ENCODE measurements around the gene ITFG2. TPM values are rescaled to one million over a fixed set of nuclear protein-coding genes. Genes with fewer than 3 reads are reported as not detected.
"Not testable (repeated sequence)": the region's sequence is repeated elsewhere in the genome, so short reads cannot be mapped to it uniquely, and the experiment has no call there.

Gene ITFG2
- total RNA-seq, 1 donor from 2014 or later: 12.4 TPM

DNA sequence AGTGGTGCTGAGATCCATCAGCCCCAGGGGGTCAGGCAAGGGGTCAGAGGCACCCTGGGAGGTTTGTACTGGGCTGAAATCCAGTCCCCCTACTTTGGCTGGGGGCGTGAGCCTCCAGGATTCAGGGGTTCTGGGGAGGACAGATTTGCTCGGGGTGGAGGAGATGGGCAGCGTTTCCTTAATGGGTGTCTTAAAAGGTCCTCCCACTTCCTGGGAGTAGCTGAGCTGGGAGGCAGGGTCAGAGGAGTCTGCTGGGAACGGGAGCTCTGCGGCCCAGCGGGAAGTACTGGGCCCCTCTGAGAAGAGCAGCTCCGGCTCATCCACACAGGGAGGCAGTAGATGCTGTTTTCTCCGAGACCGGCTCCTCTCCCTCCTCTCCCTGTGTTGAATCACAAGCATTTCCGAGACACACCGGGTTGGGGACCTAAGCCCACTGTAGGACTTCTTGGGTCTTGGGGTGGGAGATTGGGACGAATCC lies 46.5 kb downstream of the ITFG2 start:
- intact Hi-C loops (cut with micrococcal nuclease): no loop called here

DNA sequence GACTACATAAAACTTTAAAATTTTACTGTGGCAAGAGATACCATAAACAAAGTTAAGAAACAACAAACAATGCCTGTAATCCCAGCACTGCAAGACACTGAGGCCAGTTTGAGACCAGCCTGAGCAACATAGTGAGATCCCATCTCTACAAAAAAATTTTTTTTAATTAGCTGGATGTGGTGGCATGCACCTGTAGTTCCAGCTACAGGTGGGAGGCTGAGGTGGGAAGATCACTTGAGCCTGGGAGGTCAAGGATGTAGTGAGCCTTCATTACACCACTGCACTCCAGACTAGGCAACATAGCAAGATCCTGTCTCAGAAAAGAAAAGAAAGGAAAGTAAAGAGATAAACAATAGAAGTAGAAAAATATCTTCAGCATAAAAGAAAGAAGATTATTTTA lies 47.7 kb downstream of the ITFG2 start:
- TF ChIP-seq, protein P1, sequence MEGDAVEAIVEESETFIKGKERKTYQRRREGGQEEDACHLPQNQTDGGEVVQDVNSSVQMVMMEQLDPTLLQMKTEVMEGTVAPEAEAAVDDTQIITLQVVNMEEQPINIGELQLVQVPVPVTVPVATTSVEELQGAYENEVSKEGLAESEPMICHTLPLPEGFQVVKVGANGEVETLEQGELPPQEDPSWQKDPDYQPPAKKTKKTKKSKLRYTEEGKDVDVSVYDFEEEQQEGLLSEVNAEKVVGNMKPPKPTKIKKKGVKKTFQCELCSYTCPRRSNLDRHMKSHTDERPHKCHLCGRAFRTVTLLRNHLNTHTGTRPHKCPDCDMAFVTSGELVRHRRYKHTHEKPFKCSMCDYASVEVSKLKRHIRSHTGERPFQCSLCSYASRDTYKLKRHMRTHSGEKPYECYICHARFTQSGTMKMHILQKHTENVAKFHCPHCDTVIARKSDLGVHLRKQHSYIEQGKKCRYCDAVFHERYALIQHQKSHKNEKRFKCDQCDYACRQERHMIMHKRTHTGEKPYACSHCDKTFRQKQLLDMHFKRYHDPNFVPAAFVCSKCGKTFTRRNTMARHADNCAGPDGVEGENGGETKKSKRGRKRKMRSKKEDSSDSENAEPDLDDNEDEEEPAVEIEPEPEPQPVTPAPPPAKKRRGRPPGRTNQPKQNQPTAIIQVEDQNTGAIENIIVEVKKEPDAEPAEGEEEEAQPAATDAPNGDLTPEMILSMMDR (IDR thresholded peaks at IDR 0.05; ENCODE audit: borderline replicate concordance): no peak
- no peak overlapping the region for H3K27ac ChIP-seq (replicated peaks)
- no peak overlapping the region for H3K4me3 ChIP-seq
- intact Hi-C loops (cut with micrococcal nuclease): no loop called here
- no peaks in the 10 kb centered on the region for H3K36me3 ChIP-seq
- H3K4me1 ChIP-seq: no peaks in the 10 kb centered on the region
- H3K9me3 ChIP-seq (replicated peaks): no peaks in the 10 kb centered on the region
- no peaks in the 10 kb centered on the region for H3K27me3 ChIP-seq (ENCODE audit: low read depth)
- DNase-seq: no peak

More for the DNA sequence above, 46.5 kb downstream of the ITFG2 start:
- TF ChIP-seq, protein P1 (IDR thresholded peaks at IDR 0.05; ENCODE audit: borderline replicate concordance): no peak
- peak overlapping the region; percentile 51 for H3K27ac ChIP-seq (replicated peaks)
- H3K9me3 ChIP-seq (replicated peaks): no peaks in the 10 kb centered on the region
- no peaks in the 10 kb centered on the region for H3K36me3 ChIP-seq
- H3K4me1 ChIP-seq: peaks cover under 1% of the 10 kb centered on the region
- H3K27me3 ChIP-seq (ENCODE audit: low read depth): no peaks in the 10 kb centered on the region
- DNase-seq: peak; percentile 23
- H3K4me3 ChIP-seq: no peak overlapping the region

DNA sequence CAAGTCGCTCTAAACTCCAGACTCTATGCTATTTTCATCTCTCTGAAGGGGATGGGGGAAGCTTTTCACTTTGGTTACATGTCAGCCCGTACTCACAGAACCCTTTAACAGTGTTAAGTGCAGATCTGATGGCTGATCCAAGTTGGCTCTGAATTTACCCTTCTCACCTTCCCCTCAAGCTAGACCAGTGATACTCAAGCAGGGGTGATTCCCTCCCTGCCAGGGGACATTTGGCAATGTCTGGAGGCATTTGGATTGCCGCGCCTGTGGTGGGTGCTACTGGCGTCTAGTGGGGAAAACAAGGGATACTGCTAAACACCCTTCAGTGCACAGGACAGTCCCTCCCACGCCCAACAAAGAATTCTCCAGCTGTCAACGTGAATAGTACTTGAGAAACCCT lies 50.4 kb downstream of the ITFG2 start:
- no peak for DNase-seq
- Histone ChIP-seq H3K9me3 (replicated peaks) (no peaks in the 10 kb centered on the region), H3K4me1 (no peaks in the 10 kb centered on the region), H3K27me3 (ENCODE audit: low read depth) (no peaks in the 10 kb centered on the region), H3K4me3 (no peak overlapping the region), H3K27ac (replicated peaks) (no peak overlapping the region), H3K36me3 (no peaks in the 10 kb centered on the region)
- TF ChIP-seq, protein P1 (IDR thresholded peaks at IDR 0.05; ENCODE audit: borderline replicate concordance): no peak
- intact Hi-C loops (cut with micrococcal nuclease): no loop called here

DNA sequence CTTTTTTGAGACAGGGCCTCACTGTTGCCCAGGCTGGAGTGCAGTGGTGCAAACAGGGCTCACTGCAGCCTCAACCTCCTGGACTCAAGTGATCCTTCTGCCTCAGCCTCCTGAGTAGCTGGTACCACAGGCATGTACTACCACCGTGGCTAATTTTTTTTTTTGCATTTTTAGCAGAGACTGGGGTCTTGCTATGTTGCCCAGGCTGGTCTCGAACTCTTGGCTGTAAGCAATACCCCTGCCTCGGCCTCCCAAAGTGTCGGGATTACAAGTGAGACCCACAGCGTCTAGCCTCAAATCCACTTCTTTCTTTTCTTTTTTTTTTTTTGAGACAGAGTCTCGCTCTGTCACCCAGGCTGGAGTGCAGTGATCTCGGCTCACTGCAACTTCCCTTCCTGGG lies 50.9 kb downstream of the ITFG2 start:
- H3K27me3 ChIP-seq (ENCODE audit: low read depth); DNase-seq; H3K9me3 ChIP-seq (replicated peaks); H3K4me1 ChIP-seq; intact Hi-C loops (cut with micrococcal nuclease); H3K27ac ChIP-seq (replicated peaks); H3K4me3 ChIP-seq; H3K36me3 ChIP-seq: not testable (repeated sequence)

DNA sequence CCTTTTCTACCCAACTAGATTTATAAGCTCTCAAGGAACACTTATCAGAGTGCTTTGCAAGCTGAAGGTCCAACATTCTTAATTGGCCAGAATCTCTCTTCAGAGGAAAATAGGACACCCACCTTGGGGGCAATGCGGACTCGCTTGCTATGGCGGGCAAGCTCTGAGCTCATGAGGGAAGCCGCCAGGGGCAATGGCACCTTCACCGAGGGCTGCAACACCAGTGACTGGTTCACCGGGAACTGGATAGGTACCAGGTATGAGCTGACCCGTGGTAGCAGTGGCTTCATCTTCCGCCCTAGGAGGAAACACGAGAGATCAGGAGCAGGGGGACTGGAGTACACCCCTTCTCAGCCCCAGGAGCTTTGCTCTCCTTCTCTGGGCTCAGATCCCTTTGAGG lies 51.7 kb downstream of the ITFG2 start:
- TF ChIP-seq, protein P1 (IDR thresholded peaks at IDR 0.05; ENCODE audit: borderline replicate concordance): no peak
- intact Hi-C loops (cut with micrococcal nuclease): no loop called here
- Histone ChIP-seq H3K36me3 (no peaks in the 10 kb centered on the region), H3K9me3 (replicated peaks) (no peaks in the 10 kb centered on the region), H3K4me3 (no peak overlapping the region), H3K27ac (replicated peaks) (no peak overlapping the region), H3K4me1 (no peaks in the 10 kb centered on the region), H3K27me3 (ENCODE audit: low read depth) (no peaks in the 10 kb centered on the region)
- no peak for DNase-seq

DNA sequence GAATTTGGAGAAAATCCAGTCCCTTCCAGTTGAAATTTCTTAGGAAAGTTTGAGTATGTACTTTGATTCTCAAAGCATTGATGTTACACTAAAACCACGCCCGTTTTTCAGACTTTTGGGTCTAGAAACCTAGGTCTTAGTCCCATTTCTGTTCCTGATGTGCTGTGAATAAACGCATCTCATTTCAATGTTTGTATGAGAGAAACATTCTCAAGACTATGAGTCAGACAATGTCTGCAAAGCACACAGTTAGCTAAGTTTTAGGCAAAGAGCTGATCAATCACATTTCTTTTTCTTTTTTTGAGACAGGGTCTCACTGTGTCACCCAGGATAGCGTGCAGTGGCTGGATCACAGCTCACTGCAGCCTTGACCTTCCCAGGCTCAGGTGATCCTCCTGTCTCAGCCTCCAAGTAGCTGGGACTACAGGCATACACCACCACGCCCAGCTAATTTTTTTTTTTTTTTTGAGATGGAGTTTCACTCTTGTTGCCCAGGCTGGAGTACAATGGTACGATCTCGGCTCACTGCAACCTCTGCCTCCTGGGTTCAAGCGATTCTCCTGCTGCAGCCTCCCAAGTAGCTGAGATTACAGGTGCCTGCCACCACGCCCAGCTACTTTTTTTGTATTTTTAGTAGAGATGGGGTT lies 56.6 kb downstream of the ITFG2 start:
- H3K27ac ChIP-seq (replicated peaks); H3K4me1 ChIP-seq; H3K27me3 ChIP-seq (ENCODE audit: low read depth); H3K36me3 ChIP-seq; H3K9me3 ChIP-seq (replicated peaks); intact Hi-C loops (cut with micrococcal nuclease); H3K4me3 ChIP-seq; DNase-seq: not testable (repeated sequence)

Other genes with a start within 250 kb of the ITFG2 start
- 57.0 TPM for gene FKBP4, start 17.7 kb upstream of the ITFG2 start, total RNA-seq
- 1.2 TPM for gene NRIP2, start 22.4 kb downstream of the ITFG2 start, total RNA-seq
- not detected for gene TEX52, start 44.4 kb downstream of the ITFG2 start, total RNA-seq
- gene FOXM1, start 64.5 kb downstream of the ITFG2 start, total RNA-seq: 0.71 TPM
- 3.6 TPM for gene RHNO1, start 64.6 kb downstream of the ITFG2 start, total RNA-seq
- gene TULP3, start 78.2 kb downstream of the ITFG2 start, total RNA-seq: 4.8 TPM
- 6.7 TPM for gene TEAD4, start 146.7 kb downstream of the ITFG2 start, total RNA-seq